ENCODE results near the gene MDFI. TPM values are rescaled to one million over a fixed set of nuclear protein-coding genes. Genes with fewer than 3 reads are reported as not detected.

The MDFI gene
- total RNA-seq, 1 experiment from 2014 or later, result 96.4 TPM

DNA sequence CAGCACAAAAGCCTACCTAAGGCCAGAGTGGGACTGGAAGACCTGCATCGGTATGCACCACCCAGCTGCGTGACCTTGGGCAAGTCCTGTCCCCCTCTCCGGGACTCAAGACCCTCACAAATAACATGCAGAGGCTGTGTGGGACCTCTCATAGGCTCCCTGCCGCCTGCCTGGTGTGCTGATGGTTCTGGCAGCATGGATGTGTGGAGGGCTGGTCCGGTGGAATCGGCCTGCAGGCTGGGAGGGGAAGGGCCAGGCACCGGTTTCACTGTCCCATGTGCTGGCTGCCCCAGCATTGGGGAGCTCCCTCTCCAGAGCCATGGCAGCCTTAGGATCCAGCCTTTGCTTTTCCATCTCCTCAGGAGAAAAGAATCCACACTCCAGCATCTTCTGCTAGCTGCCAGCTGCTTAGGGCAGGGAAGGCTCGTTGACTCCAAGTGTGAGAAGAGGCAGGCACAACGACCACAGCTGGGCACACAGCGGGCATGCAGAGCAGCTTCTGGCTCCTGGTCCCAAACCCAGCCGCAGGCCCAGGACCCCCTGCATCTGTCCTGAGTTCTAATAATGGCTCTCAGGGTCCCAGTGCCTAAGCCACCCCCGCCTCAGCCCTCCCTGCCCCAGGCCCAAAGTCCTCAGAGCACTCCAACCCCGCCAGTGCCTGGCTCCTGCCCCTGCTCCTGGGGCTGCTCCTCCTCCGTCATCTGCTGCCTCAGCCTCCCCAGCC, 64.7 kb downstream of the MDFI start:
- Histone ChIP-seq H3K4me1 (ENCODE audit: insufficient read depth, low read length) (peaks cover 21% of the 10 kb centered on the region), H3K27me3 (ENCODE audit: low read length) (no peaks in the 10 kb centered on the region), H3K4me3 (ENCODE audit: low read length) (no peak overlapping the region), H3F3A (ENCODE audit: low read length, unreplicated experiment) (no peaks in the 10 kb centered on the region), H3K9me3 (ENCODE audit: low read length) (no peaks in the 10 kb centered on the region), H3K4me2 (ENCODE audit: low read length) (no peak overlapping the region), H3K36me3 (ENCODE audit: low read depth, low read length) (no peaks in the 10 kb centered on the region), H3K27ac (ENCODE audit: low read length) (no peak overlapping the region), H3K79me2 (ENCODE audit: low read length) (no peaks in the 10 kb centered on the region), H3K9me2 (replicated peaks; ENCODE audit: low read length) (no peaks in the 10 kb centered on the region), H4K20me1 (ENCODE audit: low read length) (no peaks in the 10 kb centered on the region), H3K9ac (ENCODE audit: low read length) (no peak overlapping the region), H2AFZ (ENCODE audit: low read length) (no peak overlapping the region)
- ATAC-seq, result no peak
- intact Hi-C loops (cut with micrococcal nuclease), result no loop called here
- ChIA-PET CTCF (no interaction called here), POLR2A (ENCODE audit: unreplicated experiment) (no interaction called here)
- no TSS peak for BruUV-seq (replicated peaks)
- TF ChIP-seq EZH2phosphoT487 (IDR thresholded peaks at IDR 0.05; ENCODE audit: borderline replicate concordance, low read length) (no peak), EZH2 (IDR thresholded peaks at IDR 0.05; ENCODE audit: low read length, unreplicated experiment) (no peak)
- TF ChIP-seq, protein P1, sequence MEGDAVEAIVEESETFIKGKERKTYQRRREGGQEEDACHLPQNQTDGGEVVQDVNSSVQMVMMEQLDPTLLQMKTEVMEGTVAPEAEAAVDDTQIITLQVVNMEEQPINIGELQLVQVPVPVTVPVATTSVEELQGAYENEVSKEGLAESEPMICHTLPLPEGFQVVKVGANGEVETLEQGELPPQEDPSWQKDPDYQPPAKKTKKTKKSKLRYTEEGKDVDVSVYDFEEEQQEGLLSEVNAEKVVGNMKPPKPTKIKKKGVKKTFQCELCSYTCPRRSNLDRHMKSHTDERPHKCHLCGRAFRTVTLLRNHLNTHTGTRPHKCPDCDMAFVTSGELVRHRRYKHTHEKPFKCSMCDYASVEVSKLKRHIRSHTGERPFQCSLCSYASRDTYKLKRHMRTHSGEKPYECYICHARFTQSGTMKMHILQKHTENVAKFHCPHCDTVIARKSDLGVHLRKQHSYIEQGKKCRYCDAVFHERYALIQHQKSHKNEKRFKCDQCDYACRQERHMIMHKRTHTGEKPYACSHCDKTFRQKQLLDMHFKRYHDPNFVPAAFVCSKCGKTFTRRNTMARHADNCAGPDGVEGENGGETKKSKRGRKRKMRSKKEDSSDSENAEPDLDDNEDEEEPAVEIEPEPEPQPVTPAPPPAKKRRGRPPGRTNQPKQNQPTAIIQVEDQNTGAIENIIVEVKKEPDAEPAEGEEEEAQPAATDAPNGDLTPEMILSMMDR (conservative IDR thresholded peaks at IDR 0.05; ENCODE audit: low read depth, low read length), result no peak
- DNase-seq, result no peak

Small RNAs within 50 kb of the gene (microRNA-seq; reads per million reads assigned to microRNA genes)
- gene MIR4641 (ENCODE audit: unreplicated experiment), result not detected

Other genes with a start within 250 kb of the MDFI start
- gene FOXP4, start 92.1 kb upstream of the MDFI start, total RNA-seq (2014; rRNA removed), result 6.7 and 15.5 TPM in 2 replicates
- 4.2 and 5.5 TPM in 2 replicates for gene TFEB, start 97.1 kb downstream of the MDFI start, total RNA-seq (2014; rRNA removed)
- gene PGC, start 108.9 kb downstream of the MDFI start, total RNA-seq (2014; rRNA removed), result not detected in 2 replicates
- 3.9 and 4.3 TPM in 2 replicates for gene FRS3, start 141.4 kb downstream of the MDFI start, total RNA-seq (2014; rRNA removed)
- gene PRICKLE4, start 142.3 kb downstream of the MDFI start, total RNA-seq (2014; rRNA removed), result 0.26 and 1.7 TPM in 2 replicates
- gene TOMM6, start 149.2 kb downstream of the MDFI start, total RNA-seq (2014; rRNA removed), result 142 and 162 TPM in 2 replicates

Data from PC-3 (cell line).